GM11168 (cell line): ENCODE data around the gene TXNRD2.

Source experiments
- in situ Hi-C: fragments of 300-500 bp; cut with MboI; formaldehyde crosslinking; loops from one replicate; pipeline ENCODE4 v1.12.0; 2022; ENCODE audit warnings: low sequenced_read_pairs; ENCODE audit not compliant: unreplicated experiment

TXNRD2 gene

GRCh38 chr22:19941365-19942082 lies at the start of gene TXNRD2, which contains the start of gene COMT:
Gene TXNRD2, minus strand, starts transcription at chr22:19941818. Its CDS starts 15 bp downstream, at chr22:19941803.
Gene COMT, plus strand, starts transcription at chr22:19941772. Its CDS starts 20,755 bp downstream, at chr22:19962527.
- in situ Hi-C loops = no loop called here

- in situ Hi-C loops = no loop called here
Measured at GRCh38 chr22:19991395-19991644, 49.7 kb upstream of the TXNRD2 start.

GRCh38 chr22:19990609-19991394 lies 49.2 kb upstream of the TXNRD2 start:
- in situ Hi-C loops = no loop called here

GRCh38 chr22:19990188-19990587 lies 48.6 kb upstream of the TXNRD2 start:
- in situ Hi-C loops = no loop called here

- in situ Hi-C loops = no loop called here
Measured at GRCh38 chr22:19989725-19990067, 48.1 kb upstream of the TXNRD2 start.

GRCh38 chr22:19988965-19989724 lies 47.5 kb upstream of the TXNRD2 start:
- in situ Hi-C loops = no loop called here

GRCh38 chr22:19988331-19988808 lies 46.8 kb upstream of the TXNRD2 start:
- in situ Hi-C loops = no loop called here

GRCh38 chr22:19987394-19988306 lies 46.0 kb upstream of the TXNRD2 start:
- in situ Hi-C loops = no loop called here

- in situ Hi-C loops = no loop called here
Measured at GRCh38 chr22:19986410-19987341, 45.1 kb upstream of the TXNRD2 start.

- in situ Hi-C loops = no loop called here
Measured at GRCh38 chr22:19986011-19986409, 44.4 kb upstream of the TXNRD2 start.

- in situ Hi-C loops = no loop called here
Measured at GRCh38 chr22:19984851-19985811, 43.5 kb upstream of the TXNRD2 start.

- in situ Hi-C loops = no loop called here
Measured at GRCh38 chr22:19984201-19984753, 42.7 kb upstream of the TXNRD2 start.

- in situ Hi-C loops = no loop called here
Measured at GRCh38 chr22:19983741-19984140, 42.1 kb upstream of the TXNRD2 start.

GRCh38 chr22:19982991-19983578 lies 41.5 kb upstream of the TXNRD2 start:
- in situ Hi-C loops = no loop called here

- in situ Hi-C loops = no loop called here
Measured at GRCh38 chr22:19981961-19982920, 40.6 kb upstream of the TXNRD2 start.
